DND-41 (cell line): ENCODE data around the gene PPP1R13L.

ENCODE experiments used
- ATAC-seq: fragments of 200-7000 bp; cut with Tn5 transposase; 3 replicates; pipeline ENCODE4 v1.9.1; 2021; ENCODE audit warnings: low read depth; ENCODE audit not compliant: insufficient read depth
- DNase-seq: peaks from one replicate; pipeline ENCODE4 v3.0.0-alpha.2; 2020
- H2AFZ ChIP-seq: 2 replicates; pipeline ENCODE4 v1.6.0; 2012; ENCODE audit warnings: low read depth, low read length
- H3K27ac ChIP-seq: 2 replicates; pipeline ENCODE4 v1.5.1; 2012; ENCODE audit warnings: low read length, inconsistent platforms
- H3K27me3 ChIP-seq: fragments of 200-600 bp; sonication (generic); 2 replicates; pipeline ENCODE4 v1.6.0; 2012; ENCODE audit warnings: low read length, mild to moderate bottlenecking, inconsistent platforms; ENCODE audit not compliant: insufficient read depth, poor library complexity
- H3K36me3 ChIP-seq: 2 replicates; pipeline ENCODE4 v1.5.1; 2012; ENCODE audit warnings: low read length, inconsistent platforms; ENCODE audit not compliant: insufficient read depth
- H3K4me1 ChIP-seq: 2 replicates; pipeline ENCODE4 v1.5.1; 2012; ENCODE audit warnings: mild to moderate bottlenecking, low read length; ENCODE audit not compliant: insufficient read depth
- H3K4me2 ChIP-seq: 2 replicates; pipeline ENCODE4 v1.6.0; 2012; ENCODE audit warnings: mild to moderate bottlenecking, moderate library complexity, low read length, inconsistent platforms; ENCODE audit not compliant: insufficient read depth
- H3K4me3 ChIP-seq, 2 experiments: fragments of 200-600 bp in 1 of 2; shearing (Covaris generic) in 1 of 2; 2 replicates each; pipeline ENCODE4 v1.5.1; 2012 to 2016; ENCODE audit warnings: inconsistent platforms in 2 of 2, low read length in 2 of 2, mild to moderate bottlenecking in 2 of 2, low read depth in 1 of 2, moderate library complexity in 1 of 2
- H3K79me2 ChIP-seq: 2 replicates; pipeline ENCODE4 v1.6.0; 2012; ENCODE audit warnings: low read length, inconsistent platforms; ENCODE audit not compliant: insufficient read depth
- H3K9ac ChIP-seq: 2 replicates; pipeline ENCODE4 v1.6.0; 2012; ENCODE audit warnings: low read depth, mild to moderate bottlenecking, inconsistent platforms, low read length, moderate library complexity
- H3K9me3 ChIP-seq: 2 replicates; pipeline ENCODE4 v1.5.1; 2012; ENCODE audit warnings: low read length, moderate library complexity, mild to moderate bottlenecking, inconsistent platforms; ENCODE audit not compliant: insufficient read depth, severe bottlenecking
- H4K20me1 ChIP-seq: 2 replicates; pipeline ENCODE4 v1.6.0; 2012; ENCODE audit warnings: low read length; ENCODE audit not compliant: insufficient read depth
- CTCF ChIP-seq: IDR thresholded peaks from 2 replicates; pipeline ENCODE4 v1.5.1; 2012; ENCODE audit warnings: borderline replicate concordance, low read length, moderate library complexity, mild to moderate bottlenecking; ENCODE audit not compliant: poor library complexity, severe bottlenecking; ENCODE audit errors: extremely low read depth
- EZH2 ChIP-seq: IDR thresholded peaks from 3 replicates; pipeline ENCODE4 v1.6.1; 2012; ENCODE audit warnings: borderline replicate concordance, low read depth, mild to moderate bottlenecking, moderate library complexity, low read length, inconsistent platforms; ENCODE audit not compliant: severe bottlenecking

The PPP1R13L gene

GRCh38 chr19:45355910-45356309 is 49.0 kb downstream of the PPP1R13L start:
- DNase-seq (no peak), ATAC-seq (no peak)
- TF ChIP-seq CTCF, result no peak
- TF ChIP-seq EZH2, result no peak
- H3K9me3 ChIP-seq, result no peaks in the 10 kb centered on the region
- H2AFZ ChIP-seq, result no peak overlapping the region
- 0 out of 2 replicates have a peak, but pooled peaks cover 3% of the 10 kb centered on the region for H4K20me1 ChIP-seq
- H3K79me2 ChIP-seq, result no peaks in the 10 kb centered on the region
- H3K27ac ChIP-seq, result no peak overlapping the region
- H3K27me3 ChIP-seq, result no peaks in the 10 kb centered on the region
- no peaks in the 10 kb centered on the region for H3K4me1 ChIP-seq
- H3K9ac ChIP-seq, result no peak overlapping the region
- H3K36me3 ChIP-seq, result peaks cover 73% of the 10 kb centered on the region
- H3K4me3 ChIP-seq, result no peak overlapping the region
- no peak overlapping the region for H3K4me2 ChIP-seq

- 0 out of 2 replicates have a peak, but pooled peaks cover 3% of the 10 kb centered on the region for H4K20me1 ChIP-seq
- no peaks in the 10 kb centered on the region for H3K27me3 ChIP-seq
- no peak overlapping the region for H3K4me3 ChIP-seq
- no peaks in the 10 kb centered on the region for H3K9me3 ChIP-seq
- no peaks in the 10 kb centered on the region for H3K4me1 ChIP-seq
- TF ChIP-seq EZH2 (no peak), CTCF (no peak)
- H2AFZ ChIP-seq, result no peak overlapping the region
- no peak for DNase-seq
- no peak overlapping the region for H3K27ac ChIP-seq
- H3K79me2 ChIP-seq, result no peaks in the 10 kb centered on the region
- ATAC-seq, result no peak
- H3K9ac ChIP-seq, result no peak overlapping the region
- H3K36me3 ChIP-seq, result peaks cover 77% of the 10 kb centered on the region
- H3K4me2 ChIP-seq, result no peak overlapping the region
Observed at GRCh38 chr19:45355402-45355801, 49.5 kb downstream of the PPP1R13L start.

- TF ChIP-seq CTCF (no peak), EZH2 (no peak)
- Histone ChIP-seq H4K20me1 (0 out of 2 replicates have a peak, but pooled peaks cover 3% of the 10 kb centered on the region), H3K9ac (no peak overlapping the region)
Observed at GRCh38 chr19:45354241-45354842, 50.5 kb downstream of the PPP1R13L start.

More at GRCh38 chr19:45354241-45354842, 50.5 kb downstream of the PPP1R13L start:
- H3K36me3 ChIP-seq, result peaks cover 76% of the 10 kb centered on the region
- H3K4me3 ChIP-seq, result no peak overlapping the region
- H2AFZ ChIP-seq, result no peak overlapping the region
- H3K4me2 ChIP-seq, result no peak overlapping the region
- no peaks in the 10 kb centered on the region for H3K9me3 ChIP-seq
- no peaks in the 10 kb centered on the region for H3K79me2 ChIP-seq
- H3K27me3 ChIP-seq, result no peaks in the 10 kb centered on the region
- no peak overlapping the region for H3K27ac ChIP-seq
- no peak for DNase-seq
- H3K4me1 ChIP-seq, result no peaks in the 10 kb centered on the region
- ATAC-seq, result no peak
